Measurements from ENCODE around the gene STYXL2.
A peak's percentile ranks its signal among the peaks of the same experiment; 100 is the strongest.

Gene STYXL2

GRCh38 chr1:167126317-167126716, 32.4 kb downstream of the STYXL2 start:
- CTCF ChIA-PET: interaction anchor here (1.1 to 3.4 kb wide), 4 partner anchors 9 to 216 kb away, joined by 3 to 9 read pairs (median 6); no protein-coding TSS in a partner anchor
- TF ChIP-seq CTCF (IDR thresholded peaks at IDR 0.05; ENCODE audit: control extremely low read depth, extremely low read depth, low read depth, missing control alignments): no peak
- POLR2A ChIA-PET: no interaction called here
- no peak for DNase-seq (ENCODE audit: extremely low spot score)

GRCh38 chr1:167126811-167127210, 32.9 kb downstream of the STYXL2 start:
- no peak for DNase-seq (ENCODE audit: extremely low spot score)
- CTCF ChIA-PET: interaction anchor here (1.1 to 2.6 kb wide), 3 partner anchors 26 to 217 kb away, joined by 3 to 9 read pairs (median 4); no protein-coding TSS in a partner anchor
- TF ChIP-seq CTCF (IDR thresholded peaks at IDR 0.05; ENCODE audit: control extremely low read depth, extremely low read depth, low read depth, missing control alignments): no peak
- POLR2A ChIA-PET: no interaction called here

- no peak for DNase-seq (ENCODE audit: extremely low spot score)
- CTCF ChIA-PET: interaction anchor here (0.7 to 2.6 kb wide), 5 partner anchors 19 to 217 kb away, joined by 3 to 9 read pairs (median 4); no protein-coding TSS in a partner anchor
- POLR2A ChIA-PET: no interaction called here
- no peak for TF ChIP-seq CTCF (IDR thresholded peaks at IDR 0.05; ENCODE audit: control extremely low read depth, extremely low read depth, low read depth, missing control alignments)
Observed at GRCh38 chr1:167127236-167127635, 33.4 kb downstream of the STYXL2 start.

- no peak for DNase-seq (ENCODE audit: extremely low spot score)
- ChIA-PET CTCF (interaction anchor here (0.7 to 2.6 kb wide), 4 partner anchors 19 to 218 kb away, joined by 3 to 9 read pairs (median 4); no protein-coding TSS in a partner anchor), POLR2A (no interaction called here)
- TF ChIP-seq CTCF (IDR thresholded peaks at IDR 0.05; ENCODE audit: control extremely low read depth, extremely low read depth, low read depth, missing control alignments): no peak
Observed at GRCh38 chr1:167127661-167128060, 33.8 kb downstream of the STYXL2 start.

GRCh38 chr1:167128261-167129227, 34.7 kb downstream of the STYXL2 start:
- no peak for DNase-seq (ENCODE audit: extremely low spot score)
- POLR2A ChIA-PET: no interaction called here
- CTCF ChIA-PET: interaction anchor here (1.1 kb wide), 1 partner anchor 69 kb away, joined by 4 read pairs; no protein-coding TSS in a partner anchor
- peak; percentile 21 for TF ChIP-seq CTCF (IDR thresholded peaks at IDR 0.05; ENCODE audit: control extremely low read depth, extremely low read depth, low read depth, missing control alignments)

- ChIA-PET POLR2A (no interaction called here), CTCF (interaction anchor here (1.5 kb wide), 1 partner anchor 72 kb away, joined by 7 read pairs; no protein-coding TSS in a partner anchor)
- no peak for DNase-seq (ENCODE audit: extremely low spot score)
- no peak for TF ChIP-seq CTCF (IDR thresholded peaks at IDR 0.05; ENCODE audit: control extremely low read depth, extremely low read depth, low read depth, missing control alignments)
Observed at GRCh38 chr1:167130829-167131510, 37.1 kb downstream of the STYXL2 start.
